ENCODE data around the gene REV3L.

REV3L gene

DNA sequence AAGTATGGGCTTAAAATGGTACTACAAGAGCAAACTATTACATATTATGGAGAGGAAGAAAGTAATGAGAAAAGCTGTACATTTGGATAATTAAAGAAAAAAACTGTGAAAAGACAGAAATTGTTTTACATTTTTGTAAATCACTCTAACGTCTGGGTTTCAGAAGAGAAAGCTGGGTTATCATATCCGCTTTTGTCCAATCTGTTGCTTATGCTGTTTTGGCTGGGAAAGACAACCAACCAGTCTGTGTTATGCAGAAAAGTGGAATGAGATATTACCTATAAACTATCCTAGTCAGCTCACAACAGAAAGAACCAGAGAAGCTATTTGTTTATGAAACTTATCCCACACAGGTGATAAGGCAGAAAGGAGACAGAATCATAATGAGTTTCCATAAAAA is 32.4 kb downstream of the REV3L start:
- TF ChIP-seq, protein P1, sequence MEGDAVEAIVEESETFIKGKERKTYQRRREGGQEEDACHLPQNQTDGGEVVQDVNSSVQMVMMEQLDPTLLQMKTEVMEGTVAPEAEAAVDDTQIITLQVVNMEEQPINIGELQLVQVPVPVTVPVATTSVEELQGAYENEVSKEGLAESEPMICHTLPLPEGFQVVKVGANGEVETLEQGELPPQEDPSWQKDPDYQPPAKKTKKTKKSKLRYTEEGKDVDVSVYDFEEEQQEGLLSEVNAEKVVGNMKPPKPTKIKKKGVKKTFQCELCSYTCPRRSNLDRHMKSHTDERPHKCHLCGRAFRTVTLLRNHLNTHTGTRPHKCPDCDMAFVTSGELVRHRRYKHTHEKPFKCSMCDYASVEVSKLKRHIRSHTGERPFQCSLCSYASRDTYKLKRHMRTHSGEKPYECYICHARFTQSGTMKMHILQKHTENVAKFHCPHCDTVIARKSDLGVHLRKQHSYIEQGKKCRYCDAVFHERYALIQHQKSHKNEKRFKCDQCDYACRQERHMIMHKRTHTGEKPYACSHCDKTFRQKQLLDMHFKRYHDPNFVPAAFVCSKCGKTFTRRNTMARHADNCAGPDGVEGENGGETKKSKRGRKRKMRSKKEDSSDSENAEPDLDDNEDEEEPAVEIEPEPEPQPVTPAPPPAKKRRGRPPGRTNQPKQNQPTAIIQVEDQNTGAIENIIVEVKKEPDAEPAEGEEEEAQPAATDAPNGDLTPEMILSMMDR (IDR thresholded peaks at IDR 0.05; ENCODE audit: low read depth, low read length) = no peak
- TF ChIP-seq POLR2A (IDR thresholded peaks at IDR 0.05; ENCODE audit: extremely low read depth, insufficient read length) (no peak), MYC (IDR thresholded peaks at IDR 0.05; ENCODE audit: low read depth, low read length) (no peak), MAX (IDR thresholded peaks at IDR 0.05; ENCODE audit: low read depth, low read length) (no peak)
- no peak overlapping the region for H3K4me3 ChIP-seq (ENCODE audit: low read depth, low read length)
- DNase-seq (ENCODE audit: low read depth) = no peak

GRCh38 chr6:111450087-111450486 is 32.9 kb downstream of the REV3L start:
- no peak overlapping the region for H3K4me3 ChIP-seq (ENCODE audit: low read depth, low read length)
- DNase-seq (ENCODE audit: low read depth) = no peak
- TF ChIP-seq, protein P1 (IDR thresholded peaks at IDR 0.05; ENCODE audit: low read depth, low read length) = no peak
- TF ChIP-seq MYC (IDR thresholded peaks at IDR 0.05; ENCODE audit: low read depth, low read length) (no peak), POLR2A (IDR thresholded peaks at IDR 0.05; ENCODE audit: extremely low read depth, insufficient read length) (no peak), MAX (IDR thresholded peaks at IDR 0.05; ENCODE audit: low read depth, low read length) (no peak)

GRCh38 chr6:111449129-111449528 is 33.9 kb downstream of the REV3L start:
- TF ChIP-seq MYC (IDR thresholded peaks at IDR 0.05; ENCODE audit: low read depth, low read length) (no peak), MAX (IDR thresholded peaks at IDR 0.05; ENCODE audit: low read depth, low read length) (no peak), POLR2A (IDR thresholded peaks at IDR 0.05; ENCODE audit: extremely low read depth, insufficient read length) (no peak)
- TF ChIP-seq, protein P1 (IDR thresholded peaks at IDR 0.05; ENCODE audit: low read depth, low read length) = no peak
- DNase-seq (ENCODE audit: low read depth) = no peak
- no peak overlapping the region for H3K4me3 ChIP-seq (ENCODE audit: low read depth, low read length)

GRCh38 chr6:111447051-111447450 is 36.0 kb downstream of the REV3L start:
- DNase-seq (ENCODE audit: low read depth) = no peak
- TF ChIP-seq POLR2A (IDR thresholded peaks at IDR 0.05; ENCODE audit: extremely low read depth, insufficient read length) = no peak

DNA sequence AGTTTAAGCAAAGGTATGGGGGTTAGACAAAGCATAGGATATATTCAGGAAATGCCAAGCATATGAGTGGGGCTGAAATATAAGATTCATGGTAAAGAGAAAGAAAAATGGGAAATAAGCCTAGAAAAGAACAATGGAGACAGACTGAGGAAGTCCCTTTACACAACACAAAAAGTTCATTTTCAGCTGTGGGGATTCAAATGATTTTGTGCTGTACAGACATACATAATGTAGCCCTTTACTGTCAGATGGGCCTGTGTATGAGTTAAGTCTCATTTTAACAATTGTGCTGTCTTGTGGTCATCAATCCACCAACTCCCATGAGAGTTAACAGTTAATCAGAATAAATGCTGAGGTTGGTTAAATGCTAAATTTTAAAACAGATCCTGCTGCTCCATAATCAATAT is 37.2 kb downstream of the REV3L start:
- DNase-seq (ENCODE audit: low read depth) = no peak
- H3K4me3 ChIP-seq (ENCODE audit: low read depth, low read length) = no peak overlapping the region
- TF ChIP-seq POLR2A (IDR thresholded peaks at IDR 0.05; ENCODE audit: extremely low read depth, insufficient read length) (no peak), MYC (IDR thresholded peaks at IDR 0.05; ENCODE audit: low read depth, low read length) (no peak)
- TF ChIP-seq, protein P1 (IDR thresholded peaks at IDR 0.05; ENCODE audit: low read depth, low read length) = no peak

More at GRCh38 chr6:111447051-111447450, 36.0 kb downstream of the REV3L start:
- H3K4me3 ChIP-seq (ENCODE audit: low read depth, low read length) = no peak overlapping the region

- no peak overlapping the region for H3K4me3 ChIP-seq (ENCODE audit: low read depth, low read length)
- no peak for DNase-seq (ENCODE audit: low read depth)
- no peak for TF ChIP-seq MAX (IDR thresholded peaks at IDR 0.05; ENCODE audit: low read depth, low read length)
- TF ChIP-seq, protein P1 (IDR thresholded peaks at IDR 0.05; ENCODE audit: low read depth, low read length) = no peak
Observed at GRCh38 chr6:111444794-111445193, 38.2 kb downstream of the REV3L start.
